BLaER1 treated with 17β-estradiol and CSF1 and Interleukin-3, amounts not matched to agents 10 nM and 100 nM (cell line): Measurements from ENCODE around the gene CERK.
A peak's percentile ranks its signal among the peaks of the same experiment; 100 is the strongest.

Source experiments
- H3K27ac ChIP-seq, 11 experiments: shearing (Covaris generic); formaldehyde crosslinking; 2 replicates each; pipeline ENCODE4 v1.8.1; 2022
- H3K27me3 ChIP-seq, 11 experiments: shearing (Covaris generic); formaldehyde crosslinking; 2 replicates each; pipeline ENCODE4 v1.8.1; 2022
- H3K36me3 ChIP-seq, 11 experiments: shearing (Covaris generic); formaldehyde crosslinking; 2 replicates each; pipeline ENCODE4 v1.8.1; 2022
- H3K4me1 ChIP-seq, 10 experiments: shearing (Covaris generic); formaldehyde crosslinking; 2 replicates each; pipeline ENCODE4 v1.8.1; 2022
- H3K4me2 ChIP-seq, 11 experiments: shearing (Covaris generic); formaldehyde crosslinking; 2 replicates each; pipeline ENCODE4 v1.8.1; 2022
- H3K4me3 ChIP-seq, 10 experiments: shearing (Covaris generic); formaldehyde crosslinking; 2 replicates each; pipeline ENCODE4 v1.8.1; 2022
- H3K9ac ChIP-seq, 11 experiments: shearing (Covaris generic); formaldehyde crosslinking; 2 replicates each; pipeline ENCODE4 v1.8.1; 2022
- H3K9me3 ChIP-seq, 11 experiments: shearing (Covaris generic); formaldehyde crosslinking; replicated peaks in 1 of 11; 2 replicates each; pipeline ENCODE4 v1.8.1; 2022
- H4K20me1 ChIP-seq, 11 experiments: shearing (Covaris generic); formaldehyde crosslinking; 2 replicates each; pipeline ENCODE4 v1.8.1; 2022
- Cebpa-rat ChIP-seq, 11 experiments: shearing (Covaris generic); IDR thresholded peaks; 2 replicates each; pipeline ENCODE4 v1.8.1; 2022

CERK gene

DNA sequence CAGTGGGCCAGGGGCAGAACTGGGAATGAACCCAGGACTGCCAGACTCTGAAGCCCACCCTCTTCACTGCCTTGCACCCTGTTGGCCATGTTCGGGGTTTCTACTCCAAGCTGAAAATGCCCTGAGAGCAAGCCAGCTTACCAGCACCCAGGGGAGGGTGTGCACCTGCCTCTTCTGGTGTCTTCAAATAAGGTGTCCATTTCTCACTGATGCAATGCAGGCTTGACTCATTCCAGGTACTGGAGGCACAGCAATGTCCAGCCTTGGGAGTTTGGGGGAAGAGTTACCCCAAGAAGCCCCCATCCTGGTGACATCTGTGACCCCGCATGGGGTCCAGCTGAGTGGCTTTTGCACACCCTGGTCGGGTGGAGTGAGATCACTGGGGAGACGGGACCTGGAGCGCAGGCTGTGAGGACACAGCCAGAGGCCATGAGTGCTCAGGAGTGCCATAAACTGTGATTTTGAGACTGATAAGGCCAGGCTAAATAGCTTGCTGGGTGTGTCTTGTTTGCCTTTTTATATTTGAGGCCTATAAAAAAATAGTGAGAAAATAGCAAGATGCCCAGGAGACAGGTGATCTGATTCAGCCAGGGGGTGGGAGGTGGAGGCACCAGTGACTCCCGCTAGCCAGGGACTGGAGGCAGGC lies 4.6 kb upstream of the CERK start:
- Histone ChIP-seq H3K9me3 (peaks cover 0 to 12% (median 8%) of the 10 kb centered on the region in 11 experiments; a peak in 8 of 22 replicates), H3K36me3 (no peaks in the 10 kb centered on the region), H3K9ac (no peak overlapping the region), H4K20me1 (no peaks in the 10 kb centered on the region), H3K4me2 (no peak overlapping the region), H3K27me3 (no peaks in the 10 kb centered on the region), H3K4me1 (peaks cover 27 to 44% (median 36%) of the 10 kb centered on the region in 10 experiments), H3K4me3 (no peak overlapping the region), H3K27ac (no peak overlapping the region)
- TF ChIP-seq Cebpa-rat (IDR thresholded peaks at IDR 0.05) = no peak

DNA sequence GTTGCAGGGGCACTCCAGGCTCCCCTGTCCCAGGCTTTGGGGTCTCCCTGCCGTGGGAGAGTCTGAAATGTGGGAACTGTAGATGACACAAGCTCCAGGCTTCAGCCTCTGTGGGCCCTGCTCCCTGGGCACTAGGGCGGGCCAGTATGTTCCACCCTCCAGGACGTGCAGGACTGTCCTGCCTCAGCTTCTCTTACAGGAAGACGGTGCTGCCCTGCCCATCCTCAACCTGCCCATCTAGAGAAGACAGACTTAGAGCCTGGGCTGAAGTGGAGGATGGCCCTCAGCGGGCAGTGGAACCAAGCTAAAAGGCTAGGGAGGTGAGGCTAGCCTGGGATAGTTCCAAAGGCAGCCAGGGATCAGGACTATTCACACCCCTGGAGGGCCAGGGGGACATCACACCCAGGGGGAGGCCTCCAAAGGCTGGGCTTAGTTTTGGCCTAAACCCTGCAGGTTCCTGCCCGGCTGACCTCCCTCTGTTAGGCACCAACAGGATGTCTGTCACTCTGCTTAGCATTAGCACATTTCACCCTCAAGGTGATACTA lies 4.0 kb upstream of the CERK start:
- no peak for TF ChIP-seq Cebpa-rat (IDR thresholded peaks at IDR 0.05)
- no peaks in the 10 kb centered on the region for H3K27me3 ChIP-seq
- no peak overlapping the region for H3K4me3 ChIP-seq
- no peak overlapping the region for H3K9ac ChIP-seq
- H4K20me1 ChIP-seq = peaks cover 0 to 6% (median 2%) of the 10 kb centered on the region in 11 experiments; a peak in 13 of 22 replicates
- H3K9me3 ChIP-seq = peaks cover 0 to 12% (median 8%) of the 10 kb centered on the region in 11 experiments; a peak in 8 of 22 replicates
- no peak overlapping the region for H3K4me2 ChIP-seq
- no peak overlapping the region for H3K27ac ChIP-seq
- peaks cover 27 to 38% (median 31%) of the 10 kb centered on the region in 10 experiments for H3K4me1 ChIP-seq
- H3K36me3 ChIP-seq = no peaks in the 10 kb centered on the region

DNA sequence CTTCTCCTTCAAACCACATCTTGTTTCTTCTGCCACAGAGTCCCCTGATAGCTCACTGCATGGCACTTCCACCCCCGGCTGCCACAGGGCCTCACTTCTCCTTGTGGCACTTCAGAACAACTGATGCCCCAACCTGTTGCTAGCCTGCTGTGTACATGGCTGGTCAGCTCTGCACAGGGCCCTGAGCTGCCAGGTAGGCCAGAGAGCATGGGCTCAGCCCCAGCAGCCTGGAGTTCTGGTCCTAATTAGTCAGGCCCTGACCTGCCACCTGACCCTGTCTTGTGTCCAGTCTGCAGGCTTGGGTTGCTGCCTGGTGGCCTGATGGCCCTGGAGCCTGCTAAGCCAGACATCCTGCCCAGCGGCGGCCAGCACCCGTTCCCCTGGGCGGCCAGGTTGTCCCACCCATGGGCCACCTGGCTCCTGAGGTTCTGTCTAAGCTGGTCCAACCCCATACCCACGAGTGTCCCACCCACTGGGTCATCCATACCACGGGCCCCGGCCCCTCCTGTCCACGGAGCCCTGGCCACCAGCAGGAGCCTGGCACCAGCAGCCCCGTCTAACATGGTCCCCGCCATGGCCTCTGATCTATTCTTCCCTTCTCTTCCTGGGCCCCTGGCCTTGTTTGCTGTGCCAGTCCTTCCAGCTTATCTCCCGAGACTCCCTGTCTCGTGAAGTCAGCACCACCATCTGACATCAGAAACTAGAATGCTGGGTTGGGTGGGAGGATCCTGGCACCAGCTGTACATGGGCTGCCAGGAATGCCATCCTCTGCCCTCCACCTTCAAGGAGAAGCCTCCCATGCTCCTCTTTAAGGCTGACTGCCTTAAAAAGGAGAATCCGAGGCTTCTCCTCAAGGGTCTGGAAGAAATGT lies 3.1 kb upstream of the CERK start:
- Histone ChIP-seq H3K4me1 (peaks cover 36 to 42% (median 40%) of the 10 kb centered on the region in 10 experiments), H3K27ac (peak overlapping the region in 2 of 11 experiments; percentile 18 to 32; a peak in 3 of 22 replicates)

DNA sequence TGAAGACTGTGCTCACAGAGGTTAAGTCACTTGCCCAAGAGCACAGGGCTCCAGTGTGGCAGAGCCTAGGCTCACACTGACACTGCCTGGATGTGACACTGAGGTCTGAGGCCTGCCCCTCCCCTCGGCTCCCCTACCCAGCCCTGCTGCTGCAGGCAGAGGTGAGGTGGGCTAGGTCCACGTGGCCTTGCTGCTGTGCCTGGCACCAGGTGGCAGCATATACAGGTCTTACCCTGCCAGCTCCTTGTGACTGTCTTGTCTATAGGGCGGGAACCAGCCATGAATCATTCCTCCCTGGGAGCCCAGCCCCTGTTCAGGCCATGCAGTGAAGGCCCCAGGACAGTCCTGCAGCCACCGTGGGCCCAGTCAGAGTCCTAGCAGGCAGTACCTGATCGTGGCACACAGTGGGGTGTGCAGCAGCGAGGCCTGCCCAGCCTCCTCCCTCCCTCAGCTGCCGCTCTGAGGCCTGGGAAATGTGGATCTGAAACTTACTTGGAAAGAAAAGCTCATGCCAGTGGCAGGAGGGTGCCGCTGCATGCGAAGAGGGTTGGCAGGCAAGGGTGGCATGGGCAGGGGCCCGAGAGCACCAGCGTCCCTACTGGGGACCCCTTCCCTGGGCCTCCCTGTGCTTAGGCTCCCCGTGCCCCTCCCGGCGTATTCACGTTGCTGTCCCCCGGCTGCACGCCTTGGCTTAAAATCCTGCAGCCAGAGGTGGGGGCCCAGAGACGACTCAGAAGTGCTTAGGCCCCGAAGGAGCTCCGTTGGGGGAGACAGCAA lies 1.2 kb upstream of the CERK start:
- Histone ChIP-seq H3K9ac (peak overlapping the region; percentile 85 to 95 (median 91); a peak in 21 of 22 replicates), H3K36me3 (no peaks in the 10 kb centered on the region; a peak in 1 of 22 replicates), H3K4me1 (peaks cover 54 to 61% (median 59%) of the 10 kb centered on the region in 10 experiments), H3K9me3 (peaks cover 0 to 12% (median 8%) of the 10 kb centered on the region in 11 experiments; a peak in 8 of 22 replicates), H3K4me2 (peak overlapping the region; percentile 90 to 100 (median 98)), H3K4me3 (peak overlapping the region; percentile 71 to 92 (median 83); a peak in 19 of 20 replicates), H3K27ac (peak overlapping the region in 10 of 11 experiments; percentile 64 to 94 (median 90); a peak in 18 of 22 replicates), H3K27me3 (no peaks in the 10 kb centered on the region), H4K20me1 (peaks cover 26 to 33% (median 30%) of the 10 kb centered on the region in 11 experiments; a peak in 21 of 22 replicates)
- TF ChIP-seq Cebpa-rat (IDR thresholded peaks at IDR 0.05) = no peak

More for the DNA sequence above, 3.1 kb upstream of the CERK start:
- Histone ChIP-seq H3K9ac (peak overlapping the region in 3 of 11 experiments; percentile 16 to 29 (median 24); a peak in 2 of 22 replicates), H4K20me1 (peaks cover 9 to 15% (median 11%) of the 10 kb centered on the region in 11 experiments; a peak in 20 of 22 replicates), H3K36me3 (no peaks in the 10 kb centered on the region; a peak in 1 of 22 replicates), H3K4me2 (peak overlapping the region; percentile 9 to 100 (median 97); a peak in 14 of 22 replicates), H3K27me3 (no peaks in the 10 kb centered on the region), H3K9me3 (peaks cover 0 to 12% (median 8%) of the 10 kb centered on the region in 11 experiments; a peak in 8 of 22 replicates), H3K4me3 (no peak overlapping the region)
- TF ChIP-seq Cebpa-rat (IDR thresholded peaks at IDR 0.05) = no peak

DNA sequence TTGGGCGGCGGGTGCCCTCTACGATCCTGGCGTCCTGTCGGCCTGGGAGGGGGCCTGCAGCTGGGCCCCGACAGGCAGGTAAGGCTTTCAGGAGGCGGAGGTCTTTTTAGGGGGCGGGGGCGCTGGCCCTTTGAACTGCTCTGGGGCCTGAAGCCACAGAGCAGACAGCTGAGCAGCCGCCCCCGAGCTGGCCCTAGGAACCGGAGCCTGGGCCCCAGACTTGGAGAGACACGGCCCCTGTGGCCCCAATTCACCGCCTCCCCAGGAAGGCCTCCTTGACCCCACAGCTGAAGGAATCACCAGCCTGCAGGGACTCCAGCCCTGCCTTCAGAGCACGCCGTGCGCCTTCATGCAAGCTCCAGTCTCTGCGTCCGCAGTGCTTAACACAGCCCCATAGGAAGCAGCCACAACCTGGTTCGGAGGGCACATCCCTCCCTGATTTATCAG lies 618 bp upstream of the CERK start:
- H3K27me3 ChIP-seq = no peaks in the 10 kb centered on the region
- H3K4me3 ChIP-seq = peak overlapping the region; percentile 71 to 92 (median 83)
- peak overlapping the region; percentile 90 to 100 (median 98) for H3K4me2 ChIP-seq
- H3K27ac ChIP-seq = peak overlapping the region; percentile 64 to 94 (median 89)
- peaks cover 60 to 67% (median 65%) of the 10 kb centered on the region in 10 experiments for H3K4me1 ChIP-seq
- no peak for TF ChIP-seq Cebpa-rat (IDR thresholded peaks at IDR 0.05)
- peaks cover 30 to 40% (median 36%) of the 10 kb centered on the region in 11 experiments; a peak in 21 of 22 replicates for H4K20me1 ChIP-seq
- peaks cover 0 to under 1% (median 0%) of the 10 kb centered on the region in 11 experiments; a peak in 3 of 22 replicates for H3K36me3 ChIP-seq
- peaks cover 0 to 11% (median 8%) of the 10 kb centered on the region in 11 experiments; a peak in 8 of 22 replicates for H3K9me3 ChIP-seq
- H3K9ac ChIP-seq = peak overlapping the region; percentile 85 to 95 (median 91)

DNA sequence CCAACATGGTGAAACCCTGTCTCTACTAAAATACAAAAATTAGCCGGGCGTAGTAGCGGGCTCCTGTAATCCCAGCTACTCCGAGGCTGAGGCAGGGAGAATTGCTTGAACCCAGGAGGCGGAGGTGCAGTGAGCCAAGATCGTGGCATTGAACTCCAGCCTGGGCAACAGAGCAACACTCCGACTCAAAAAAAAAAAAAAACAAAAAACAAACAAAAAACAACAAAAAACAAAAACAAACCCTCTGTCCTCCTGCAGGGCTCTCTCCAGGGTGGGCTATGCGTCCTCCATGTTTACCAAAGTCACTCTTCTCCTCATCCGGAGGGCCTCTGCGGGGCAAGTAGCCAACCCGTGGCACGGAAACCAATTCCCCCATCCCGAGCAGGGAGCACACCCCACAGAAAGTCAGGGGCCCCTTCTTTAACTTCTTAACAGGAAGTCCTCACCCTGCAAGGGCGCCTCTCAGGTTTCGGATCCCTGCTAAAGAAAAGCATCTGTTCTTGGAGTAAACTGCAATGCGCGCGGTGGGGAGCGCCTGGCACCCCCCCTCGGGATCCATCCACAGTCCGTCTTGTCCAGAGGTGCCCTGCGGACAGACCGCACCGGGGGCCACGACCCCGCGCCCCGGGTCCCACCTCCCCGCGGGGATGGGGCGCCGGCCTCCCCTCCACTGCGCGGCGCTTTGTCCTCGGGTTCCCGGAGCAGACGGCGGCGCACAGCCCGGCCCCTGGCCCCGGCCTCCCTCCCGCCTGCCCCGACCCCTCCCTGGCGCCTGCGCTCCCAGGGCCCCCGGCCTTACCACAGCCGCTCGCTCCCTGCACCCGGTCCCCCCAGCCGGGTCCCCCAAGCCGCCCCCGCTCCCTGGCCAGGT lies 712 bp downstream of the CERK start:
- Histone ChIP-seq H4K20me1 (peaks cover 37 to 53% (median 49%) of the 10 kb centered on the region in 11 experiments; a peak in 21 of 22 replicates), H3K27ac (peak overlapping the region; percentile 63 to 94 (median 89))

DNA sequence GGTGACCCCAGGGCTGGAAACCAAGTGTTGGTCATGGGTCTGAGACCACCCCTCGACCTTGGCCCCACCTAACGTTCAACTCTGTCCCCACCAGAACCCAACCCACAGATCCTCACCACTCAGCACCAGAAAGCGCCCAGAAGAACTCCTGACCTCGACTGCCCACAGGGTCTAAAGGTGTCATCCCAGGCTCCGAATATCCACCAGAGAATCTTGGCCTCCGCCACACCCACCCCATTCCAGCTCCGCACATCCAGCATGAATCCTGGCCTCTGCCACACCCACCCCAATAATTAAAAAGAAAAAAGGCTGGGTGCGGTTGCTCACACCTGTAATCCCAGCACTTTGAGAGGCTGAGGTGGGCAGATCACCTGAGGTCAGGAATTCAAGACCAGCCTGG lies 1.3 kb downstream of the CERK start:
- Histone ChIP-seq H3K27me3 (no peaks in the 10 kb centered on the region), H3K4me2 (peak overlapping the region; percentile 90 to 100 (median 98)), H4K20me1 (peaks cover 41 to 59% (median 56%) of the 10 kb centered on the region in 11 experiments), H3K36me3 (peaks cover 0 to 6% (median 3%) of the 10 kb centered on the region in 11 experiments; a peak in 7 of 22 replicates), H3K4me1 (peaks cover 80 to 86% (median 84%) of the 10 kb centered on the region in 10 experiments), H3K27ac (peak overlapping the region in 10 of 11 experiments; percentile 74 to 94 (median 90); a peak in 19 of 22 replicates), H3K4me3 (peak overlapping the region; percentile 71 to 92 (median 83)), H3K9me3 (no peaks in the 10 kb centered on the region), H3K9ac (peak overlapping the region; percentile 85 to 95 (median 93))
- TF ChIP-seq Cebpa-rat (IDR thresholded peaks at IDR 0.05) = no peak

More for the DNA sequence above, 712 bp downstream of the CERK start:
- Histone ChIP-seq H3K36me3 (peaks cover 0 to 5% (median 0%) of the 10 kb centered on the region in 11 experiments; a peak in 3 of 22 replicates), H3K4me2 (peak overlapping the region; percentile 90 to 100 (median 98)), H3K4me1 (peaks cover 74 to 80% (median 78%) of the 10 kb centered on the region in 10 experiments), H3K9me3 (no peaks in the 10 kb centered on the region), H3K27me3 (no peaks in the 10 kb centered on the region), H3K4me3 (peak overlapping the region; percentile 71 to 92 (median 83)), H3K9ac (peak overlapping the region; percentile 85 to 95 (median 93))
- no peak for TF ChIP-seq Cebpa-rat (IDR thresholded peaks at IDR 0.05)
